Colonic mucosa (tissue), 4 donors: ENCODE measurements around the gene CDK6. TPM values are rescaled to one million over a fixed set of nuclear protein-coding genes. Genes with fewer than 3 reads are reported as not detected.

Experiments
- DNase-seq: peaks from one replicate; pipeline ENCODE4 v3.0.0-alpha.2; 2020
- H3K27ac ChIP-seq: fragments of 200-600 bp; one replicate; pipeline ENCODE4 v1.8.0; 2021
- H3K27me3 ChIP-seq: fragments of 200-600 bp; one replicate; pipeline ENCODE4 v1.8.0; 2021
- H3K36me3 ChIP-seq: fragments of 200-600 bp; one replicate; pipeline ENCODE4 v1.8.0; 2021
- H3K4me1 ChIP-seq: fragments of 200-600 bp; one replicate; pipeline ENCODE4 v1.8.0; 2021; ENCODE audit warnings: mild to moderate bottlenecking
- H3K4me3 ChIP-seq: fragments of 200-600 bp; one replicate; pipeline ENCODE4 v1.8.0; 2021
- H3K9ac ChIP-seq, 2 donors: one replicate each; pipeline ENCODE4 v1.7.0; 2013; ENCODE audit warnings: control low read depth in 2 of 2, low read depth in 2 of 2, low read length in 2 of 2
- H3K9me3 ChIP-seq: fragments of 200-600 bp; one replicate; pipeline ENCODE4 v1.8.0; 2021
- CTCF ChIP-seq: fragments of 200-600 bp; IDR thresholded peaks from one replicate; pipeline ENCODE4 v1.8.0; 2022; ENCODE audit warnings: antibody characterized with exemption, mild to moderate bottlenecking
- intact Hi-C: fragments of 100-400 bp; cut with DNase I; formaldehyde crosslinking; loops from one replicate; pipeline ENCODE4 v1.14.1; 2022
- total RNA-seq, 2 donors: library from RNA; stranded (reverse); fragmentation: NEBNext Ultra II Directional in 1 of 2; extraction: Animal tissue kit (Norgen Biotek cat#: 25700) in 1 of 2; gene quantifications; one replicate each; pipeline ENCODE4 v1.2.1, GENCODE V29; 2021
- donor health status: healthy.
- donor health status: DM: no; HTN: no; CAD: no.
- donor health status: DM: no; HTN: no; CAD: no.

The CDK6 gene
- total RNA-seq, 2 donors from 2014 or later = 37.1 to 55.4 TPM

GRCh38 chr7:92647011-92647625 is 189.3 kb downstream of the CDK6 start:
- no peaks in the 10 kb centered on the region for H3K27me3 ChIP-seq
- H3K4me3 ChIP-seq = no peak overlapping the region
- intact Hi-C loops = no loop called here
- peak overlapping the region; percentile 58 for H3K27ac ChIP-seq
- no peaks in the 10 kb centered on the region for H3K9me3 ChIP-seq
- no peak for DNase-seq
- H3K9ac ChIP-seq = peak overlapping the region in 1 of 2 donors; percentile 56
- no peaks in the 10 kb centered on the region for H3K36me3 ChIP-seq
- H3K4me1 ChIP-seq = peaks cover 25% of the 10 kb centered on the region
- no peak for TF ChIP-seq CTCF

DNA sequence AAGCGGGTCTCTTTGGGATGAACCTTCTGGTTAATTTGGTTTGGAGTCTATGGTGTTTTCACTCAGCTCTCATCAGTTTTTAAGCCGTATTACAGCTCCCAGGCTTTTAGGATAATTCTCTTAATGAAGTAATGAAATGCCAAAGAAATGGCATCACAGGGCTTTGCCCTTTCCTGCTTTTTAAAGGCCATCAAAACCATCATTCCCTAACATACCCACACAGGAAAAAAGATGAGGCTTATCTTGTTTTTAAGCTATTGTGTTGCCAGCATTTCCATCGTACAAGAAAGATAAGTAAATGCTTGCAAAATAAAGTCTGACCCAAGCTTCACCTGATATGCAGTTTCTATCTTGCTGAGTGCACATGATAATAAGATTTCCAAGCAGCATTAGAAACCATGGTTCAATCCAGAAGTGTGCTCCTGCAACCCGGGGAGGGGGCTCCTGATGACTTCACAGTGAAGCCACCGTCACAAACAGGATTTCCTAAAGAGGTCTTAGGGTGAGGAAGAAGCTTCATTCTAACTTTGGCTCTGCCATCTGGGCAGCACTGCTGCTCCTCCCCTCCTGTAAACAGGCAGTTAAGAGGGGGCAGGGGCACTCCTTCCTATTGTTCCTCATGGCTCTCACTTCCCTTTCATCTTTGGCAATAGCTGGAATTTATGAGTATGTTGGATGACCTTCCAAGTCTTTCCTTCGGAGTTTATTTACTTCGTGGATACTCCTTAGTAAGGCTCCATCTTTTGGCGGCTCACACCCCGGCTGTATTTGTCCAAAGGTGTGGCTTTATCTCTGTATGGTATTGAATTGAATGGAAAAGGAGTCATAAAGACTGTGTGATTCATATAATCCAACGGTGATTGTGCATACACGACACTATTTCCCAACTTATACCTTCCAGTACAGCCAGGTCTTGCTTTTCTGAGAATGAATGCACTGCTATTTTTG is 191.0 kb downstream of the CDK6 start:
- Histone ChIP-seq H3K27ac (peak overlapping the region; percentile 58), H3K4me1 (peaks cover 25% of the 10 kb centered on the region), H3K4me3 (no peak overlapping the region), H3K9me3 (no peaks in the 10 kb centered on the region), H3K27me3 (no peaks in the 10 kb centered on the region), H3K9ac (peak overlapping the region in 1 of 2 donors; percentile 49), H3K36me3 (no peaks in the 10 kb centered on the region)
- intact Hi-C loops = no loop called here
- peak; percentile 87 for DNase-seq
- no peak for TF ChIP-seq CTCF

- intact Hi-C loops = no loop called here
- TF ChIP-seq CTCF = no peak
- Histone ChIP-seq H3K4me1 (peaks cover 25% of the 10 kb centered on the region), H3K9me3 (no peaks in the 10 kb centered on the region), H3K36me3 (no peaks in the 10 kb centered on the region), H3K9ac (peak overlapping the region in 1 of 2 donors; percentile 7), H3K4me3 (no peak overlapping the region), H3K27me3 (no peaks in the 10 kb centered on the region), H3K27ac (peak overlapping the region; percentile 51)
- no peak for DNase-seq
Observed at GRCh38 chr7:92644406-92645113, 191.8 kb downstream of the CDK6 start.

DNA sequence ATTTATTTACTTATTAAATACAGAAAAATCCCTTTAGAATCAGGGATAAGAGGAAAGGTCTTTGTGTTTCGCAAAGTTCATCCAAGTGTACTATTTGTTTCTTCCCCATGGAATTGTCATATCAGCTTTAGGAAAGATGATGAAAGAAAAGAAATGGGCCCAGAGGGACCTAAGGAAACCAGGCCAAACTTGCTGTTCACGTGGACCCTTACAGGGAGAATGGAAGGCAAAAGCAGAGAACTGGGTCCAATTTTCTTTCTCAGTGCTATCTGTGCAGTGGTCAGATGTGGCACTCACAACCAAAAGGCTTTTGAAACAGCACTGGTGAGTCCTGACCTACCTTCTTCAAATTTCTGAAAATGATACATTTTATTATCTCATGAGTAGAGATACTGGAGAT is 192.6 kb downstream of the CDK6 start:
- no peaks in the 10 kb centered on the region for H3K36me3 ChIP-seq
- DNase-seq = no peak
- H3K9ac ChIP-seq = no peak overlapping the region
- no peak overlapping the region for H3K27ac ChIP-seq
- H3K9me3 ChIP-seq = no peaks in the 10 kb centered on the region
- H3K4me3 ChIP-seq = no peak overlapping the region
- intact Hi-C loops = no loop called here
- no peaks in the 10 kb centered on the region for H3K27me3 ChIP-seq
- H3K4me1 ChIP-seq = peaks cover 25% of the 10 kb centered on the region
- no peak for TF ChIP-seq CTCF

GRCh38 chr7:92641921-92642511 is 194.4 kb downstream of the CDK6 start:
- Histone ChIP-seq H3K4me3 (no peak overlapping the region), H3K27ac (no peak overlapping the region), H3K4me1 (peaks cover 15% of the 10 kb centered on the region), H3K9ac (no peak overlapping the region), H3K9me3 (no peaks in the 10 kb centered on the region), H3K27me3 (no peaks in the 10 kb centered on the region), H3K36me3 (no peaks in the 10 kb centered on the region)
- TF ChIP-seq CTCF = no peak
- no peak for DNase-seq
- intact Hi-C loops = no loop called here
